ENCODE results near the gene PBX3. TPM values are rescaled to one million over a fixed set of nuclear protein-coding genes. Genes with fewer than 3 reads are reported as not detected.

PBX3 gene
- 10.8 to 14.0 TPM (median 12.2 TPM) in 5 replicates for total RNA-seq (2022; extraction: Qiagen RNA extraction)

DNA sequence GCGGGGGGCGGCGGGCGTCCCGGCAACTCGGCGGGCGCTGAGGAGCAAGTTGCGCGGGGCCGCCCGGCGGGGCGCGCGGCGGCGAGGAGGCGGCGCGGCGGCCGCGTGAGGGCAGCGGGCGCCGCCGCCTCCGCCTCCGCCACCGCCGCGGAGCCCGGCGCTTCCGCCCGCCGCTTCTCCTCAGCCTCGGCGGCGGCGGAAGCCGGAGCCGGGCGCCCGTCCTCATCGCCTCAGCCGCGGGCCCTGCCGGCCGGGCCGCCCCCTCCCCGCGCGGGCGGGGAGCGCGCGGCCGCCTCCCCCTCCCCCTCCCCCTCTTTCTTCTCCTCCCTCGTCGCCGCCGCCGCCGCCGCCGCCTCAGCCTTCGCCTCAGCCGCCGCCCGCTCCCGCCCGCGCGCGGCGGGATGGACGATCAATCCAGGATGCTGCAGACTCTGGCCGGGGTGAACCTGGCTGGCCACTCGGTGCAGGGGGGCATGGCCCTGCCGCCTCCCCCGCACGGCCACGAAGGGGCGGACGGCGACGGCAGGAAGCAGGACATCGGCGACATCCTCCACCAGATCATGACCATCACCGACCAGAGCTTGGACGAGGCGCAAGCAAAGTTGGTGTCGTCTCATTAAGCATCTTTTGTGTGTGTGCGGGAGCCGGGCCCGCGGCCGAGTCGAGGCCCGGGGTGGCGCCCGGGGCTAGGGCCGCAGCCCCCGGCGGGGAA is at the start of gene PBX3:
Gene PBX3, plus strand, starts transcription at position 321 of the 712 bp plus-strand sequence.

DNA sequence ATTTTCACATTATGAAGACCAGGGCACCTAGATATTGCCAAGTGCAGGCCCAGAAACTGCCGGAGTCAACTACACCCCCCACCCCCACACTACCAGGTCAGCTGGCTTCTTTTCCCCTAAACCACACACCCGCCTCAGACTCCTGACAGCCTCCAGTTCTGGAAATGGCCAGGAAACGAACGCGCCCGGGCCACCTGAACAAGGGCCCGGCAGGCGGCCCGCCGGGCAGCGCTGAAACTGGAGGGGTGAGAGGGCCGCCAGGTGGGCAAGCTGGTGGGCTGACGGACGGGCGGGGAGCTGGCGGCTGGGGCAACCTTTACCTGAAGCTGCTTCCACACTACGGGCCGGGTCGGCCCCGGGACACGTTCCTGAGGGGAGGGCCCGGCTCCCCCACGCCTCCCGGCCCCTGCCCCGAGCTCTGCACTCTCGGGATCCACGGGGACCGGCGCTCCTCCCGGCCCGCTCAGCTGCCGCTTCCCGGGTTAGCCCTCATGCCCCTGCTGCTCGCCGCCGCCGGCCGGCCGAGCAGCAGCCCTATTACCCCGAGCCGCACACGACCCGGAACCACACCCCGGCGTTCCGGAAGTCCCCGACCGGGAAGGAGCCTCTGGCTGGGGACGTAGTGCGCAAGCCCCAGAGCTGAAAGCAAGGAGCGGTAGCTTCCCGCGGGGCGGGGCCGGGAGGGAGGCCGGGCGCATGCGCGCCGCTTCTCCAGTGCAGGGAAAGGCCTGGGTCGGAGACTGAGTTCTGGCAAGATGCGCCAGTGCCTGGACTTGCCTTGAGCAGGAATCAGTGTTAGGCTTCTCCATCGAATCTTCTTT is 40.3 kb upstream of the PBX3 start, which contains the start of gene MAPKAP1:
Gene MAPKAP1, minus strand, starts transcription at position 558 of the 821 bp plus-strand sequence. CDS start 34,634 bp downstream, outside the sequence.

Other genes with a start within 250 kb of the PBX3 start
- 64.3 to 82.5 TPM (median 70.9 TPM) in 5 replicates for gene MAPKAP1, start 40.2 kb upstream of the PBX3 start, total RNA-seq (2022; extraction: Qiagen RNA extraction)